ENCODE data around the gene NDUFB6. TPM values are rescaled to one million over a fixed set of nuclear protein-coding genes. Genes with fewer than 3 reads are reported as not detected.
"Not testable (repeated sequence)": the region's sequence is repeated elsewhere in the genome, so short reads cannot be mapped to it uniquely, and the experiment has no call there.

NDUFB6 gene
- total RNA-seq, 1 donor from 2014 or later, result 37.6 TPM

DNA sequence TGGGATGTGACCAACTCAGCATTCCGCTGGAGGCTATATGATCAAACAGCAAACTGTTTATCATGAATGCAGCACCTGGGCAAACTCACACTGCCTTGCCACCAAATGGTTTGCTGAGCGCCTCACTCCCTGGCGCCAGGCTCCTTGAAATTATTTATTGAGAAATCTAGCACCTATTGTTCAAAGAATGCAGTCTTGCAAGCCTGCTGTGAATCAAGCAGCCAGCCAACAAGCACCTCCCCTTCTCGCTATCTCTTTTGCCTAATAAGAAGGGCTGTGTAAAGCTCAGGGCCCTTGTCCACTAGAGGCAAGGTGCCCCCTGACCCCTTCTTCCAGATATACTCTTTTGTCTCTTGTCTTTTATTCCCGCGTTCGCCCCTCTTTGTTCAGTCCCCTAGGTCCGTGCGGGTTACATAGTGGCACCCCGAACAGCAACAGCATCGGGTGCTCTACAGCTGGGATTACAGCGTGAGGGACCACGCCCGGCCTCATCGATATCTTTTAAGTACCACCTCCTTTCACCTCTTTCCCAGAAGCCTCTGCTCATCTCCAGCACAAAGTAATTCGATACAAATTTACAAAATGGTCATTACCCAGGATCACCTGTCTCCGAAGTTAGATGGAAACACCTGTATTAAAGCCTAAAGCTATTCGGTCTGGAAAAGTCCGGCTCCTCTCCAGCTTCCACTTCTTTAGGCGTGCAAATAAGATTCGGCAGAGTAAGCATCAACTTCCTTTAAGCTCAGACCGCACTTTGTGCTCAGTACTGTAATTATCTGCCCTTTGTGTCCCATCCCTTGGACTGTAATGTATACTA, 47.9 kb downstream of the NDUFB6 start:
- Histone ChIP-seq H3K36me3 (ENCODE audit: control insufficient read depth in 3 of 3, insufficient read depth in 3 of 3, low read length in 3 of 3) (no peaks in the 10 kb centered on the region), H3K27ac (ENCODE audit: low read depth, low read length) (peak overlapping the region; percentile 77), H3K9ac (ENCODE audit: low read depth in 1 of 3, low read length in 3 of 3) (peak overlapping the region; percentile 80 to 92 (median 84)), H3K9me3 (ENCODE audit: control insufficient read depth in 3 of 3, low read length in 3 of 3) (no peaks in the 10 kb centered on the region), H3K27me3 (ENCODE audit: control insufficient read depth in 3 of 3, insufficient read depth in 3 of 3, low read length in 3 of 3) (no peaks in the 10 kb centered on the region), H3K4me1 (ENCODE audit: control insufficient read depth in 3 of 3, insufficient read depth in 3 of 3, low read length in 3 of 3) (peaks cover 19 to 28% (median 28%) of the 10 kb centered on the region in 3 donors), H3K4me3 (ENCODE audit: low read length in 3 of 3) (peak overlapping the region; percentile 91 to 98 (median 95))

DNA sequence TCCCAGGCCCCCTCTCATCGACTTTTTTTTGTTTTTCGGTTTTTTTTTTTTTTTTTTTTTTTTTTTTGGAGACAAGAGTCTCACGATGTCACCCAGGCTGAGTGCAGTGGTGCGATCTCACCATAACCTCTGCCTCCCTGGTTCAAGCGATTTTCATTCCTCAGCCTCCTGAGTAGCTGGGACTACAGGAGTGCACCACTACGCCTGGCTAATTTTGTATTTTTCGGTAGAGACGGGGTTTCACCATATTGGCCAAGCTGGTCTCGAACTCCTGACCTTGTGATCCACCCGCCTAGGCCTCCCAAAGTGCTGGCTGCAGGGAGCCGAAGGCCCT, 48.4 kb downstream of the NDUFB6 start:
- not testable (repeated sequence) for H3K27ac ChIP-seq (ENCODE audit: low read depth, low read length)
- peak overlapping the region; percentile 91 to 98 (median 95) for H3K4me3 ChIP-seq (ENCODE audit: low read length in 3 of 3)

DNA sequence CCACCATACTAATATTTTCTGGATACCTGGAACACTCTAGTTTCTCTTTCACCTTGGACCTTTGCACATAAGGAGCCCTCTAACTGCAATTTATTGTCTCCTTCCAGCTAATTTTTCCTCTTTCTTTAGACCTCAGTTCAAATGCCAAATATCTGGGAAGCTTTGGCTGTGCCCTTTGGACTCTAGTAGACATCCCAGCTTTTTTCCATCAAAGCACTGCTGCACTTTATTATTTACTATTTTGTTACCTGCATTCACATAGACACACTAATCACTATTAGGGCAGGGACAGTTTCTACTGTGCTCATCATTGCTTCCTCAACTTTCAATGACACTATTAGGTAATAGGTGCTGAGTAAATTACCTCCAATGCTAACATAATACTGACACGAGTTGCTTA, 49.0 kb downstream of the NDUFB6 start:
- H3K9ac ChIP-seq (ENCODE audit: low read depth in 1 of 3, low read length in 3 of 3), result no peak overlapping the region
- no peak overlapping the region for H3K4me3 ChIP-seq (ENCODE audit: low read length in 3 of 3)
- H3K27ac ChIP-seq (ENCODE audit: low read depth, low read length), result no peak overlapping the region
- no peaks in the 10 kb centered on the region for H3K27me3 ChIP-seq (ENCODE audit: control insufficient read depth in 3 of 3, insufficient read depth in 3 of 3, low read length in 3 of 3)
- no peaks in the 10 kb centered on the region for H3K9me3 ChIP-seq (ENCODE audit: control insufficient read depth in 3 of 3, low read length in 3 of 3)
- no peaks in the 10 kb centered on the region for H3K36me3 ChIP-seq (ENCODE audit: control insufficient read depth in 3 of 3, insufficient read depth in 3 of 3, low read length in 3 of 3)
- H3K4me1 ChIP-seq (ENCODE audit: control insufficient read depth in 3 of 3, insufficient read depth in 3 of 3, low read length in 3 of 3), result peaks cover 19 to 28% (median 28%) of the 10 kb centered on the region in 3 donors

More for the DNA sequence above, 48.4 kb downstream of the NDUFB6 start:
- not testable (repeated sequence) for H3K36me3 ChIP-seq (ENCODE audit: control insufficient read depth in 3 of 3, insufficient read depth in 3 of 3, low read length in 3 of 3); H3K9me3 ChIP-seq (ENCODE audit: control insufficient read depth in 3 of 3, low read length in 3 of 3); H3K27me3 ChIP-seq (ENCODE audit: control insufficient read depth in 3 of 3, insufficient read depth in 3 of 3, low read length in 3 of 3)
- Histone ChIP-seq H3K9ac (ENCODE audit: low read depth in 1 of 3, low read length in 3 of 3) (peak overlapping the region in 1 of 3 donors; percentile 84), H3K4me1 (ENCODE audit: control insufficient read depth in 3 of 3, insufficient read depth in 3 of 3, low read length in 3 of 3) (peaks cover 19 to 28% (median 28%) of the 10 kb centered on the region in 3 donors)

DNA sequence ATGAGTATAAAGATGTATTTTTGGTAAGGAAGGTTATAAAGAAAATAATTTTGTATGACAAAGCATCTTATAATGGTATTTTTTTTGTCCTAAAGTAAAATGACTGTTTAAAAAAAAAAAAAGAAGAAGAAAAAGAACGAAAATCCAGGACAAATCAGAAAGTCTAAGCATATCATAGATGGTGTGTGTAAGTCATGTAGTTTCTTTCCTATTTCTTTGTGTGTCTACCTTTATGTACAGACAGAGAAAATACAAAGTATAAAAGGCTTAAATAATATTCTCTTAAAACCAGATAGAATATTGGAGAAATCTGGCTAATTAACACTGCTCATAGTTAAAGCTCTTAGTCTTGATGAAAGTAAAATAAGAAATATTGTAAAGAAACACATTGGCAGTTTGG, 54.7 kb downstream of the NDUFB6 start:
- Histone ChIP-seq H3K27ac (ENCODE audit: low read depth, low read length) (no peak overlapping the region), H3K27me3 (ENCODE audit: control insufficient read depth in 3 of 3, insufficient read depth in 3 of 3, low read length in 3 of 3) (no peaks in the 10 kb centered on the region), H3K36me3 (ENCODE audit: control insufficient read depth in 3 of 3, insufficient read depth in 3 of 3, low read length in 3 of 3) (no peaks in the 10 kb centered on the region), H3K4me1 (ENCODE audit: control insufficient read depth in 3 of 3, insufficient read depth in 3 of 3, low read length in 3 of 3) (peaks cover 0 to 4% (median 3%) of the 10 kb centered on the region in 3 donors), H3K4me3 (ENCODE audit: low read length in 3 of 3) (no peak overlapping the region), H3K9me3 (ENCODE audit: control insufficient read depth in 3 of 3, low read length in 3 of 3) (no peaks in the 10 kb centered on the region), H3K9ac (ENCODE audit: low read depth in 1 of 3, low read length in 3 of 3) (no peak overlapping the region)

DNA sequence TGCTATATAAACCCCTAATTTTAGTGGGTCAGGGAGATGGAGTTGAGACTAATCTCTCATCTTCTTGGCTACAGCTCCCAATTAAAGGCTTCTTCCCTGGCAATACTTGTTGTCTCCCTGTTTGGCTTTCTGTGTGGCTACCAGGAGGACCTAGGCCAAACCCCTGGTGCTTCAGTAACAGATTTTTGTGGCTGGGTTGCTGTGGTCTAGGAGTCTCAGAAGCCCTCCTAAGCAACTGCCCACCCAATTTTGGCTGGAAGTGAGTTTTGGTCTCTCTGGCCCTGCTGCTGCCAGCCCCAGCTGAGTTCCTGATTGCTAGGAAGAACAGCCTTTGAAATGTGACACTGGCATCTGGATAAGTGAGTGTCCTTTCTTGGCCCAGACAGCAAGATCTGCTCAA, 56.7 kb downstream of the NDUFB6 start:
- no peak overlapping the region for H3K4me3 ChIP-seq (ENCODE audit: low read length in 3 of 3)
- no peaks in the 10 kb centered on the region for H3K9me3 ChIP-seq (ENCODE audit: control insufficient read depth in 3 of 3, low read length in 3 of 3)
- H3K4me1 ChIP-seq (ENCODE audit: control insufficient read depth in 3 of 3, insufficient read depth in 3 of 3, low read length in 3 of 3), result no peaks in the 10 kb centered on the region
- no peaks in the 10 kb centered on the region for H3K36me3 ChIP-seq (ENCODE audit: control insufficient read depth in 3 of 3, insufficient read depth in 3 of 3, low read length in 3 of 3)
- H3K27me3 ChIP-seq (ENCODE audit: control insufficient read depth in 3 of 3, insufficient read depth in 3 of 3, low read length in 3 of 3), result no peaks in the 10 kb centered on the region
- H3K27ac ChIP-seq (ENCODE audit: low read depth, low read length), result no peak overlapping the region
- no peak overlapping the region for H3K9ac ChIP-seq (ENCODE audit: low read depth in 1 of 3, low read length in 3 of 3)

DNA sequence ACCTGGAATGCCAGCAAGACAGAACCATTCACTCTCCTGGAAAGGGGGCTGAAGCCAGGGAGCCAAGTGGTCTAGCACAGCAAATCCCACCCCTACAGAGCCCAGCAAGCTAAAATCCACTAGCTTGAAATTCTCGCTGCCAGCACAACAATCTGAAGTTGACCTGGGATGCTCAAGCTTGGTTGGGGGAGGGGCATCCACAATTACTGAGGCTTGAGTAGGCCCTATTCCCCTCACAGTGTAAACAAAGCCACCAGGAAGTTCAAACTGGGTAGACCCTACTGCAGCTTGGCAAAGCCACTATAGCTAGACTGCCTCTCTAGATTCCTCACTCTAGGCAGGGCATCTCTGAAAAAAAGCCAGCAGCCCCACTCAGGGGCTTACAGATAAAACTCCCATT, 64.2 kb downstream of the NDUFB6 start:
- Histone ChIP-seq H3K9ac (ENCODE audit: low read depth in 1 of 3, low read length in 3 of 3) (no peak overlapping the region), H3K9me3 (ENCODE audit: control insufficient read depth in 3 of 3, low read length in 3 of 3) (no peaks in the 10 kb centered on the region), H3K36me3 (ENCODE audit: control insufficient read depth in 3 of 3, insufficient read depth in 3 of 3, low read length in 3 of 3) (peaks cover 0 to 1% (median 0%) of the 10 kb centered on the region in 3 donors), H3K27ac (ENCODE audit: low read depth, low read length) (no peak overlapping the region), H3K27me3 (ENCODE audit: control insufficient read depth in 3 of 3, insufficient read depth in 3 of 3, low read length in 3 of 3) (no peaks in the 10 kb centered on the region), H3K4me3 (ENCODE audit: low read length in 3 of 3) (no peak overlapping the region), H3K4me1 (ENCODE audit: control insufficient read depth in 3 of 3, insufficient read depth in 3 of 3, low read length in 3 of 3) (no peaks in the 10 kb centered on the region)

DNA sequence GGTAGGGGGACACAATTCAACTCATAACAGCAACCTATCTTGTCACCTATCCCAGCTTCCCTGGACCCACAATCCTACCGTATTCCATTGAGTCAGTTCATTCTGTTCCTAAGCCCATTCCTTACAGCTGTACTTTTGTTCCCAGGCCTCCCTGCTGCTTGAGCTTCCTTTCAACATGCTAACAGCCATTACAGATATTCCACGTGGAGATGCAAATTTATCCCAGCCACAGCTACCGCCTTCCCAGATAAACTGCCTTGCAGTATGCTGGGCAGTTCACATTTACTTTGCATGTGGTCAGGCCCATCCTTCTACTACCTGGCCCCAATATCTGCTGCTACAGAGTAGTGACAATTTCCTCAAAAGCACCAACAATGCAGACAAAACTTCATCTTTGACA, 70.0 kb downstream of the NDUFB6 start:
- Histone ChIP-seq H3K4me1 (ENCODE audit: control insufficient read depth in 3 of 3, insufficient read depth in 3 of 3, low read length in 3 of 3) (no peaks in the 10 kb centered on the region), H3K27me3 (ENCODE audit: control insufficient read depth in 3 of 3, insufficient read depth in 3 of 3, low read length in 3 of 3) (no peaks in the 10 kb centered on the region), H3K36me3 (ENCODE audit: control insufficient read depth in 3 of 3, insufficient read depth in 3 of 3, low read length in 3 of 3) (peaks cover 0 to 11% (median 4%) of the 10 kb centered on the region in 3 donors), H3K9ac (ENCODE audit: low read depth in 1 of 3, low read length in 3 of 3) (no peak overlapping the region), H3K27ac (ENCODE audit: low read depth, low read length) (no peak overlapping the region), H3K4me3 (ENCODE audit: low read length in 3 of 3) (no peak overlapping the region), H3K9me3 (ENCODE audit: control insufficient read depth in 3 of 3, low read length in 3 of 3) (no peaks in the 10 kb centered on the region)

Other genes starting within 250 kb of the NDUFB6 start
- 24.5 TPM for gene ACO1, start 188.5 kb downstream of the NDUFB6 start, total RNA-seq
- 9.4 TPM for gene RIGI, start 47.0 kb downstream of the NDUFB6 start, total RNA-seq
- gene SMIM27, start 20.8 kb downstream of the NDUFB6 start, total RNA-seq, result 3.1 TPM
- gene TOPORS, start 20.6 kb downstream of the NDUFB6 start, total RNA-seq, result 15.1 TPM
- not detected for gene TAF1L, start 62.5 kb upstream of the NDUFB6 start, total RNA-seq
- gene TMEM215, start 210.4 kb upstream of the NDUFB6 start, total RNA-seq, result 0.52 TPM

Measured in skeletal muscle tissue (tissue), 4 donors.